LNCAP (cell line): ENCODE data around the gene ATP2B2.

Source experiments
- TF ChIP-seq, protein P1 (sequence below): fragments of 450-650 bp; IDR thresholded peaks from 2 replicates; pipeline ENCODE4 v1.5.1; 2017; ENCODE audit warnings: mild to moderate bottlenecking

The ATP2B2 gene

DNA sequence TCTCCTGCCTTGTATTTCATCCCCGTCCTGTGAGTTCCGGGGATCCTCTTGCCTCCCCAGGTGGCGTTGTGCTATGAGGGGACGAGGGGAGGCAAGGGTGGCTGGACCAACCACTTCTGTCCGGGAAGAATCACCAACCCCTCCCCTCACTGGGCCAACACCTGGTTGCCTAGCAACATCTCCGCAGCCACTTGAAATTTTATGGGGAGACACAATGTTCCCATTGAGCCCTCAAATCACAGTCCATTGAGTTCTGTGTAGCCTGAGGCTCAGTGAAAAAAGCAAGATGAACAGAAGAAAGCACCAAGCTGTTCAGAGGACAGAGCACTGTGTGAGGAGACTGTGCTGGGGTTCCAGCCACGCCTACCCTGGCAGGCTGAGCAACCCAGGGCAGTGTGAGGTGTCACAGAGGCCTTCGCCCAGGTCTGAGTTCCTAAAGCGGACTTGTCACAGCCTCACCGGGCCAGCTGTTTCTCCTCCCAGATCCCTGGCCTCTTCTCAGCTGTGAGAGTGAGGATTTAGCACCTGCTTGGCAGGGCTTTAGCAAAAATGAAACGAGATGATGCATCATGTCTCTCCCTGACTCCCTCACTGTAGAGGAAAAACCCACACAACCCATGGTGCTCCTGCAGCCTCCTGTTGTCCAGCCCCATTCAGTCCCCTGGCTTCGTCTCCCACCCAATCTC, 76.8 kb downstream of the ATP2B2 start:
- TF ChIP-seq, protein P1, sequence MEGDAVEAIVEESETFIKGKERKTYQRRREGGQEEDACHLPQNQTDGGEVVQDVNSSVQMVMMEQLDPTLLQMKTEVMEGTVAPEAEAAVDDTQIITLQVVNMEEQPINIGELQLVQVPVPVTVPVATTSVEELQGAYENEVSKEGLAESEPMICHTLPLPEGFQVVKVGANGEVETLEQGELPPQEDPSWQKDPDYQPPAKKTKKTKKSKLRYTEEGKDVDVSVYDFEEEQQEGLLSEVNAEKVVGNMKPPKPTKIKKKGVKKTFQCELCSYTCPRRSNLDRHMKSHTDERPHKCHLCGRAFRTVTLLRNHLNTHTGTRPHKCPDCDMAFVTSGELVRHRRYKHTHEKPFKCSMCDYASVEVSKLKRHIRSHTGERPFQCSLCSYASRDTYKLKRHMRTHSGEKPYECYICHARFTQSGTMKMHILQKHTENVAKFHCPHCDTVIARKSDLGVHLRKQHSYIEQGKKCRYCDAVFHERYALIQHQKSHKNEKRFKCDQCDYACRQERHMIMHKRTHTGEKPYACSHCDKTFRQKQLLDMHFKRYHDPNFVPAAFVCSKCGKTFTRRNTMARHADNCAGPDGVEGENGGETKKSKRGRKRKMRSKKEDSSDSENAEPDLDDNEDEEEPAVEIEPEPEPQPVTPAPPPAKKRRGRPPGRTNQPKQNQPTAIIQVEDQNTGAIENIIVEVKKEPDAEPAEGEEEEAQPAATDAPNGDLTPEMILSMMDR, result no peak

DNA sequence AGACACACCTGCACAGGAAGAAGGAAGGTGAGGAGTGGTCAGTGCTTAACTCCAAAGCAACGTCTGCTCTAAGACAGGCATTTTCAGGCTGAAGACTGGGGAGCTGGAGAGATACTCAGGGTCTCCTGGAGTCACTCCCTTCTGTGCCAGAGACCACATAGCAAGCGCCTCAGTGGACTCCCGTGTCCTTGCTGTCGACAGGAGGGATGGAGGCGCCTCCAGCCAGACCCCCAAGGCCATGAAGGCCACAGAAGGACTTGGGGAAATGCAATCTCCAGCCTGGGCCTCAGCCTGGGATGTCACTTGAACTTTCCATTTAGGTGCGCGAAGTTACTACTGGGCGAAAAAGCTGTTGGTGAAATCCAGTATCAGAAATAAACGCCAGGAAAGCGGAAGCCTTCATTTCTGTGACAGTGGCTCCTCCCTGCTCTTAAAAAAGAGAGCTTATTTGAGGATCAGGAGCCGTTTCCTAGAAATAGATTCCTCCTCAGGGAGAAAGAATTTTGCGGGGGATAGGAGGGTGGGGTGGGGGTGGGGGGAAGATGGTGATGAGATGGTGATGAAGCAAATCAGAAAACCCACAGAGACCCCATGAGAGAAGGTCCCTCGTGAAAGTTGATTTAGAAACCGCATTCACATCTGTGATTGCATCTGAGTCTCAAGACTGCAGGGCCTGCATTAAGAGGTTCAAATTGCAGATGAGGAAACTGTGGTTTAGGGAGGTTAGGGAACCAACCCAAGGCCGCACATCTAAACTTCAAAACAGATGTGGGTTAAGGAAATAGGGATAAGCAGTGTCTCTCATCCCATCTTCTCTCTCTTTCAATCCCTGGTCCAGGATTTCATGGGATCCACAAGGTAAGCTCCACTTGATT, 78.8 kb downstream of the ATP2B2 start:
- TF ChIP-seq, protein P1, result no peak

DNA sequence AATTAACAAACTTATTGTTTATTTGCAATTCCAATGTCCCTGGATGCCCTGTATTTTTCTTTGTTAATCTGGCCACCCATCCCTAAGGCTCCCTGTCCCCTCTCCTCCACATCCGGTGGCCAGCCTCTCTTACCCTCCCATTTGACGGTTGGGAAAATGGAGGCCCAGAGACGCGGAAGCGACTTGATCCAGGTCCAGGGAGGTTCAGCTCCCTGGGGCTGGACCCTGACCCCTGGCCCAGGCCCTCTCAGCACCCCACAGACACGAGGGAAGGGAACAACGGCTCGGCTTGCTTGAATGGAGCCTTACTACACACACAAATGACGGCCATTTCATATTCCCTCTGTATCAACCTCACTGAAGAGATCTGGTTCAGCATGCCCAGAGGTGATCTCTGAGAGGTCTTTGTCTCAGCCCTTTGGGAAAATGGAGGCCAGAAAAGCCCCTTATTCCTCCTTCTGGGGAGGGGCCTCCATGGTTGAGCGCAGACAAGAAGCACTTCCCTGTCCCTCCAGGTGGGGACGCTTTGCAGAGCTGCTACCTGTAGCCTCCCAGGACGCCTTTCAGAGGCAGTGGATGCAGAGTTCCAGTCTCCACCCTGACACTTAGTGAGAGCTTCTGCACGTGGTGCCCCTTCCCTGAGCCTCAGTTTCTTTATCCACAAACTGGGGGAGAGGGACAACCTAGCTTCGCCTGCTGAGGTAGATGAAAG, 82.1 kb downstream of the ATP2B2 start:
- TF ChIP-seq, protein P1, result no peak

- TF ChIP-seq, protein P1, result no peak
These were observed 83.4 kb downstream of the ATP2B2 start for GRCh38 chr3:10421996-10422395.

DNA sequence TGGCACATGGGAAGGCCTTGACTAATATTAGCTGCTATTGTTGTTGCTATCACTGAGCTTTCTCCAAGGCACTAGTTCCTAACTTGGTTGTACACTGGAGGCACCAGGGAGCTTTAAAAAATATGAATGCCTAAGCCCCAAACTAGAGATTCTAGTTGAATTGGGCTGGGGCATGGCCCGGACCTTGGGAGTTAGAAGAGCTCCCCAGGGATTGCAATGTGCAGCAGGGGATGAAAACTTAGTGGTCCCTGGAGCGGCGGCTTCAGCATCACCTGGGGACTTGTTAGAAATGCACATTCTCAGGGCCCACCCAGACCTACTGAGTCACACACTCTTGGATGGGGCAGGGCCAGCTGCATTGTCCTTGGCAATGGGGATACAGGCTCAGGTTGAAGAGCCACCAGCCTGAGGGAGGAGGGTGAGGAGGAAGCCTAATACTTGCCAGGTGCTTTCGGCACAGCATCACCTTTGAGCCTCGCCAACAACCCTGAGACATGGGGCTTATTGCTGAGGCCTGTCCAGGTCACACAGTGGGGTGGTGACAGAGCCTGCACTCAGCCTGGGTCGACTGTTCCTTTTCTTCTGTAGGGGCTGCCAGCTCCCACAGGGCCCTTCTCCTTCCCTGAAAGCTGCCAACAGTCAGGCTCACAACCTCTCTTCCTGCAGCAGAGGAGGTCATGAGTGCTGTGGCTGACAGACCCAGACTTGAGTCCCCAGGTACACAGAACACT, 84.5 kb downstream of the ATP2B2 start:
- TF ChIP-seq, protein P1, result no peak

GRCh38 chr3:10419637-10420232, 85.7 kb downstream of the ATP2B2 start:
- TF ChIP-seq, protein P1, result no peak

- TF ChIP-seq, protein P1, result no peak
These were observed 87.5 kb downstream of the ATP2B2 start for GRCh38 chr3:10417847-10418246.
